Astrocyte of the spinal cord (primary cell): ENCODE results near the gene CDC37.
"Not testable (repeated sequence)": the region's sequence is repeated elsewhere in the genome, so short reads cannot be mapped to it uniquely, and the experiment has no call there.

Source experiments
- DNase-seq: peaks from one replicate; pipeline ENCODE4 v3.0.0; 2011; ENCODE audit warnings: low read depth, low spot score
- H3K4me3 ChIP-seq: 2 replicates; pipeline ENCODE4 v1.5.1; 2011; ENCODE audit warnings: low read depth, mild to moderate bottlenecking, low read length, moderate library complexity
- in situ Hi-C: cut with HindIII; loops from 2 replicates; pipeline ENCODE4 v1.10.0; 2017; ENCODE audit warnings: low sequenced_read_pairs
- TF ChIP-seq, protein P1 (sequence below): IDR thresholded peaks from 2 replicates; pipeline ENCODE4 v1.5.1; 2012; ENCODE audit warnings: low read depth, mild to moderate bottlenecking, low read length, inconsistent platforms

The CDC37 gene

DNA sequence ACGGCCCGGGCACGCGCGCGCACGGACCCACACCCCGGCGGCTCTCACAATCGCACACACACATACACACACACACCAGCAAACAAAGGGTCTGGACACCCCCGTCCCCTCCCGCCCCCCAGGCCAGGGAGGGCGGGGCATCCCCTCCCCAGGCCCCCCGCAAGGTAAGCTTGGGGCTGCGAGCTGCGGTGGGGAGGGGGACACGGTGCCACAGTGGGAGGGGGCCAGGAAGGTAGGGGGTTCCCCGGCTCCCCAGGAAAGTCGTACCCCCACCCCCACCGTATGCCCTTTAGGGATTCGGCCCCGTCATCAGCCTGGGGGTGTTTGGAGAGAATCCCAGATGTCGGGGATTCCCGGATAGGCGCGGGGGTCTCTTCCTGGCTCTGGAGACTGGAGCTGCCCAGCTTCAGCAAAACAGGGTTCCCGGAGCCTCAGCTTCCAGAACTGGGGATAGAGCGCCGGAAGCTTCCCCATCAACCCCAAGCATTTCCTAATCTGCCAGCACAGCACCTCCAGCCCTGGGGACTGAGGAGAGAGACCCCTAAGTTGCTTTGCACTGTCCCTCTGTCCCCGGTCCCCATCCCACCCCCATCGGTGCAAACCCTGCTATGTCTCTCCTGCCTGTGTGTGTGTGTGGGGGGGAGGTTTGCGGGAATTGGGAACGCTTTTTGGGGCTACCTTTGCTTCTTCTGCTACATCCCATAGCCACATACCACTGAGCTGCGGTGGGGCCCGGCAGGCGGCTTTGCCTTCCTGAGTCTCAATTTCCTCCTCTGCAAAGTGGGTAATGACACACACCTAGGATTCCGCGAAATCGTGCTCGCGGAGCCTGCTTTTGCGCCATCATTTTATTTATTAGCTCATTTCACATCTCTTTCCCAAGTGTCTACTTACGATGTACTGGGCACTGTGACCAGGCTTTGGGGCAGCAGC lies 1.8 kb upstream of the CDC37 start:
- DNase-seq = no peak
- TF ChIP-seq, protein P1, sequence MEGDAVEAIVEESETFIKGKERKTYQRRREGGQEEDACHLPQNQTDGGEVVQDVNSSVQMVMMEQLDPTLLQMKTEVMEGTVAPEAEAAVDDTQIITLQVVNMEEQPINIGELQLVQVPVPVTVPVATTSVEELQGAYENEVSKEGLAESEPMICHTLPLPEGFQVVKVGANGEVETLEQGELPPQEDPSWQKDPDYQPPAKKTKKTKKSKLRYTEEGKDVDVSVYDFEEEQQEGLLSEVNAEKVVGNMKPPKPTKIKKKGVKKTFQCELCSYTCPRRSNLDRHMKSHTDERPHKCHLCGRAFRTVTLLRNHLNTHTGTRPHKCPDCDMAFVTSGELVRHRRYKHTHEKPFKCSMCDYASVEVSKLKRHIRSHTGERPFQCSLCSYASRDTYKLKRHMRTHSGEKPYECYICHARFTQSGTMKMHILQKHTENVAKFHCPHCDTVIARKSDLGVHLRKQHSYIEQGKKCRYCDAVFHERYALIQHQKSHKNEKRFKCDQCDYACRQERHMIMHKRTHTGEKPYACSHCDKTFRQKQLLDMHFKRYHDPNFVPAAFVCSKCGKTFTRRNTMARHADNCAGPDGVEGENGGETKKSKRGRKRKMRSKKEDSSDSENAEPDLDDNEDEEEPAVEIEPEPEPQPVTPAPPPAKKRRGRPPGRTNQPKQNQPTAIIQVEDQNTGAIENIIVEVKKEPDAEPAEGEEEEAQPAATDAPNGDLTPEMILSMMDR = no peak
- in situ Hi-C loops = no loop called here
- H3K4me3 ChIP-seq = peak overlapping the region; percentile 74

DNA sequence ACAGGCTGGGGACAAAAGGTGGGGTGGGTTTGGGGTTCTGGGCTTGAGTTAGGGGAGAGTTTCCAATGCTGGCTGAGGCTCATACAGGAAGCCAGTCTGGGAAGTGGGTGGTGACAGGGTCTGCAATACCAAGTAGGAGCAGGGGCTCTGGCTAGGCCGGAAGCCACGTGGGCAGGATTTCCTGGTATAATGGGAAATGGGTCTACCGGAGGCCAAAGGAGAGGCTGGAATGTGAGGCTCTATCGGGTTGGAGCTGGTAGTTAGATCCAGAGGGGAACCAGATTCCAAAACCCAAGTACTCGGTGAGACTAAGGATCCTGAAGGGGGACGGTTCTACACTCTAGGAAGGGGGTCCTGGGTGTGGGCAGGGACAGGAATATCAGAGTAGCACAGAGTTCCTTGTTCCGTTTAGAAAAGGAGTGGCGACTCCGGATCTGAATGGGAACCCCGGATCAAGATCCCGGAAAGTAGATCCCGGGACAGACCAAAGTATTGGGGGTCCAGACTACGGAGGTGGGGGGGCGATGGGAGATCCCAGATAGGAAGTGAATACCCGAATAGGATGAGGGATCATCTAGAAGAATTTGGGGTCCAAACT lies 802 bp downstream of the CDC37 start:
- no peak for DNase-seq
- in situ Hi-C loops = no loop called here
- TF ChIP-seq, protein P1 = no peak

GRCh38 chr19:10399878-10400277 lies 3.5 kb downstream of the CDC37 start:
- in situ Hi-C loops = no loop called here
- TF ChIP-seq, protein P1 = no peak
- no peak overlapping the region for H3K4me3 ChIP-seq
- no peak for DNase-seq

More for the DNA sequence above, 802 bp downstream of the CDC37 start:
- peak overlapping the region; percentile 74 for H3K4me3 ChIP-seq

DNA sequence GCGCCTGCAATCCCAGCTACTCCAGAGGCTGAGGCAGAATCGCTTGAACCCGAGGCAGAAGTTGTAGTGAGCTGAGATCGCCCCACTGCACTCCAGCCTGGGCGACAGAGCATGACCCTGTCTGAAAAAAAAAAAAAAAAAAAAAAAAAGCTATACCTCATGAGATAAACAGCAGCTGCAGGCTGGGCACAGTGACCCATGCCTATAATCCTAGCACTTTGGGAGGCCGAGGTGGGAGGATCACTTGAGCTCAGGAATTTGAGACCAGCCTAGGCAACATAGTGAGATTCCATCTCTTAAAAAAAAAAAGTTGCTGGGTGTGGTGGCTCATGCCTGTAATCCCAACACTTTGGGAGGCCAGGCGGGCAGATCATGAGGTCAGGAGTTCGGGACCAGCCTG lies 4.0 kb downstream of the CDC37 start:
- DNase-seq, H3K4me3 ChIP-seq, in situ Hi-C loops: not testable (repeated sequence)

DNA sequence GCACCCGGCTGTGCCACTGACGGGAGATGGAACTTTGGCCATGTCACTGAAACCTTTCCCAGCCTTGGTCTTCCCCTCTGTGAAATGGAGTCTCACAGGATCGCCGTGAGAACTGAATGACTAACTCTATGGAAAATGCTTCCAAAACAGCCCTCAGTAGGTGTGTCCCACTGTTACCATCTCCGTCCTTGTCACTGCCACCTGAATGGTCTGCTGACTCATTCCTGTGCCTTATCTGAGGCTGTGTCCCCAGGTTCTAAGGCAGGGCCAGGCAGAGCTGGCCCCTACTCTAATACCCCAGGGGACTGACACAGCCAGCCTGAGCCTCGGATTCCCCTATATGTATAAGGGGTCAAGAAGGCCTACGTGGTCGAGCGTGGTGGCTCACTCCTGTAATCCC lies 4.5 kb downstream of the CDC37 start:
- TF ChIP-seq, protein P1 = no peak
- in situ Hi-C loops = no loop called here
- H3K4me3 ChIP-seq = no peak overlapping the region
- no peak for DNase-seq

GRCh38 chr19:10395917-10396316 lies 7.4 kb downstream of the CDC37 start:
- TF ChIP-seq, protein P1 = no peak
- in situ Hi-C loops = no loop called here
- H3K4me3 ChIP-seq = no peak overlapping the region
- DNase-seq = no peak

- TF ChIP-seq, protein P1 = no peak
- in situ Hi-C loops = no loop called here
- DNase-seq = no peak
- H3K4me3 ChIP-seq = no peak overlapping the region
These were observed 7.9 kb downstream of the CDC37 start for GRCh38 chr19:10395436-10395835.
